Gastroesophageal sphincter (tissue), 4 donors: ENCODE results near the gene CDK18. TPM values are rescaled to one million over a fixed set of nuclear protein-coding genes. Genes with fewer than 3 reads are reported as not detected.

ENCODE experiments used
- ATAC-seq: fragments of 150-250 bp; one replicate; pipeline ENCODE4 v1.9.1; 2016; ENCODE audit warnings: mild to moderate bottlenecking, moderate library complexity
- H3K27ac ChIP-seq, 4 donors: fragments of 200-600 bp; sonication (generic) in 3 of 4; 1 replicate in 3 of 4; 2 replicates in 1 of 4; pipeline ENCODE4 v1.5.1; 2016 to 2019
- H3K27me3 ChIP-seq: fragments of 200-600 bp; sonication (generic); one replicate; pipeline ENCODE4 v1.5.1; 2019
- H3K36me3 ChIP-seq, 2 donors: fragments of 200-600 bp; sonication (generic); one replicate each; pipeline ENCODE4 v1.5.1; 2019; ENCODE audit warnings: control low read depth in 1 of 2
- H3K4me1 ChIP-seq, 3 donors: fragments of 200-600 bp; sonication (generic); 1 replicate in 2 of 3; 2 replicates in 1 of 3; pipeline ENCODE4 v1.5.1; 2016 to 2019; ENCODE audit warnings: control low read depth in 2 of 3
- H3K4me3 ChIP-seq, 2 donors: fragments of 200-600 bp; sonication (generic); one replicate each; pipeline ENCODE4 v1.5.1; 2019; ENCODE audit warnings: mild to moderate bottlenecking in 1 of 2, moderate library complexity in 1 of 2
- H3K9me3 ChIP-seq, 3 donors: fragments of 200-600 bp; sonication (generic); one replicate each; pipeline ENCODE4 v1.5.1; 2017 to 2019; ENCODE audit warnings: control low read depth in 2 of 3
- EP300 ChIP-seq: sonication (generic); formaldehyde crosslinking; IDR thresholded peaks from one replicate; pipeline ENCODE4 v1.6.1; 2017; ENCODE audit warnings: antibody characterized with exemption, mild to moderate bottlenecking
- POLR2A ChIP-seq, 2 donors: fragments of 450-650 bp; IDR thresholded peaks; one replicate each; pipeline ENCODE4 v1.6.1; 2017; ENCODE audit warnings: antibody characterized with exemption in 2 of 2, mild to moderate bottlenecking in 2 of 2, moderate library complexity in 1 of 2
- POLR2AphosphoS5 ChIP-seq: sonication (generic); formaldehyde crosslinking; IDR thresholded peaks from one replicate; pipeline ENCODE4 v1.6.1; 2017; ENCODE audit warnings: antibody characterized with exemption
- WGBS, 2 donors: methylation state at CpG; one replicate each; pipeline ENCODE4 v1.1.5; 2018; ENCODE audit warnings: low coverage in 1 of 2; 5-methylcytosine and 5-hydroxymethylcytosine counted together
- total RNA-seq, 4 donors: library from RNA; depleted of rRNA; stranded (reverse); fragments of >200 nt; gene quantifications; one replicate each; pipeline ENCODE4 v1.1.0, GENCODE V29; 2016
- TF ChIP-seq, protein P1 (sequence below), 4 experiments: fragments of 200-600 bp in 2 of 4; fragments of 450-650 bp in 2 of 4; sonication (generic) in 1 of 4; IDR thresholded peaks; one replicate each; pipeline ENCODE4 v1.5.1; 2017 to 2019; ENCODE audit warnings: antibody characterized with exemption in 4 of 4, mild to moderate bottlenecking in 2 of 4, moderate library complexity in 2 of 4

CDK18 gene
- total RNA-seq, 4 donors from 2014 or later, result 5.1 to 13.7 (median 6.3) TPM

- peaks cover 52% of the 10 kb centered on the region for H3K27me3 ChIP-seq
- H3K36me3 ChIP-seq, result no peaks in the 10 kb centered on the region
- TF ChIP-seq POLR2A (IDR thresholded peaks at IDR 0.05) (no peak), EP300 (no peak), POLR2AphosphoS5 (no peak)
- TF ChIP-seq, protein P1, sequence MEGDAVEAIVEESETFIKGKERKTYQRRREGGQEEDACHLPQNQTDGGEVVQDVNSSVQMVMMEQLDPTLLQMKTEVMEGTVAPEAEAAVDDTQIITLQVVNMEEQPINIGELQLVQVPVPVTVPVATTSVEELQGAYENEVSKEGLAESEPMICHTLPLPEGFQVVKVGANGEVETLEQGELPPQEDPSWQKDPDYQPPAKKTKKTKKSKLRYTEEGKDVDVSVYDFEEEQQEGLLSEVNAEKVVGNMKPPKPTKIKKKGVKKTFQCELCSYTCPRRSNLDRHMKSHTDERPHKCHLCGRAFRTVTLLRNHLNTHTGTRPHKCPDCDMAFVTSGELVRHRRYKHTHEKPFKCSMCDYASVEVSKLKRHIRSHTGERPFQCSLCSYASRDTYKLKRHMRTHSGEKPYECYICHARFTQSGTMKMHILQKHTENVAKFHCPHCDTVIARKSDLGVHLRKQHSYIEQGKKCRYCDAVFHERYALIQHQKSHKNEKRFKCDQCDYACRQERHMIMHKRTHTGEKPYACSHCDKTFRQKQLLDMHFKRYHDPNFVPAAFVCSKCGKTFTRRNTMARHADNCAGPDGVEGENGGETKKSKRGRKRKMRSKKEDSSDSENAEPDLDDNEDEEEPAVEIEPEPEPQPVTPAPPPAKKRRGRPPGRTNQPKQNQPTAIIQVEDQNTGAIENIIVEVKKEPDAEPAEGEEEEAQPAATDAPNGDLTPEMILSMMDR (IDR thresholded peaks at IDR 0.05), result no peak
- H3K9me3 ChIP-seq, result peaks cover 0 to 8% (median 0%) of the 10 kb centered on the region in 3 donors
- WGBS, 2 donors, result 75 to 95% methylated on average over 6 of the region's 6 CpGs
- H3K4me3 ChIP-seq, result no peak overlapping the region
- no peak for ATAC-seq
- H3K27ac ChIP-seq, result no peak overlapping the region
- H3K4me1 ChIP-seq, result no peaks in the 10 kb centered on the region
Measured at GRCh38 chr1:205470131-205470530, 34.3 kb upstream of the CDK18 start.

DNA sequence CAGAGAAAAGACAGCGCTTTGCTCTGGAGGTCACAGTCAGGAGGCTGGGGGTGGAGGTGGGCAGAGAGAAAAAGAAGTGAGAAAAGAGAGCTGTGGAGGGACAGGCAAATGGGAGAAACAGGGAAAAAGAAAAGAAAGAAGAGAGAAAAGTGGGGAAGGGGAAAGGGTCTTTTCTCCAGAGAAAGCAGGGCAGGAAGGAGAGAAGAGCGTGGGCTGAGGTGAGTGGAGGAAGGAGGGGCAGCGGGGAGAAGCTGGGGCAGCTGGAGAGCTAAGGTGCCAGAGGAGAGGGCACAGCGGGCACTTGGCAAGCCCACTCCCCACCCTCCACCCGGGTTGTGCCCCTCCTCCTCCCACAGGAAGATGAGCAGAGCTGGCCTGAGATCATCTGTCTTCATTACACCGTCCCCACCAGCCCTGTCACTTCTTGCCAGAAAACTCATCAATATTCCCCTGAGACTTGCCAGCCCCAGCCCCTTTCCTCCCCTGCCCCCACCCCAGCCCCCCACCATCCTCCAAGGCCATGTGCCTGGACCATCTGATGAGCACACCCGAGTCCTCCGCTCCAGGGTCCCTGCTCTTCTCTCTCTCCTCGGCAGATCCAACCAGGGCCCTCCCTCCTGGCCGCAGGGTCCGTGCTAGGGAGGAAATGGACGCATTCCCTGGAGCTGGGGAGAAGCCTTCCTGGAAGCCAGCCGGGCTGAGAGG, 31.6 kb upstream of the CDK18 start:
- Histone ChIP-seq H3K4me1 (peaks cover 0 to 2% (median 0%) of the 10 kb centered on the region in 3 donors), H3K27me3 (peaks cover 60% of the 10 kb centered on the region), H3K27ac (no peak overlapping the region), H3K36me3 (no peaks in the 10 kb centered on the region), H3K9me3 (peaks cover 0 to 18% (median 0%) of the 10 kb centered on the region in 3 donors), H3K4me3 (no peak overlapping the region)
- WGBS, 2 donors, result 24 to 34% methylated on average over 6 of the region's 13 CpGs
- TF ChIP-seq POLR2AphosphoS5, result no peak
- TF ChIP-seq EP300, result no peak
- TF ChIP-seq POLR2A (IDR thresholded peaks at IDR 0.05), result no peak
- TF ChIP-seq, protein P1 (IDR thresholded peaks at IDR 0.05), result no peak
- ATAC-seq, result no peak

GRCh38 chr1:205473475-205473874, 31.0 kb upstream of the CDK18 start:
- peaks cover 65% of the 10 kb centered on the region for H3K27me3 ChIP-seq
- 20% methylated on average over 4 of the region's 4 CpGs; no CpG with 5 or more reads in 1 of the 2 donors for WGBS, 2 donors
- no peak for ATAC-seq
- H3K36me3 ChIP-seq, result no peaks in the 10 kb centered on the region
- H3K27ac ChIP-seq, result no peak overlapping the region
- H3K9me3 ChIP-seq, result peaks cover 0 to 18% (median 0%) of the 10 kb centered on the region in 3 donors
- TF ChIP-seq POLR2A (IDR thresholded peaks at IDR 0.05) (no peak), POLR2AphosphoS5 (no peak)
- peaks cover 0 to 5% (median 0%) of the 10 kb centered on the region in 3 donors for H3K4me1 ChIP-seq
- no peak overlapping the region for H3K4me3 ChIP-seq

GRCh38 chr1:205473966-205474365, 30.5 kb upstream of the CDK18 start:
- peaks cover 0 to 5% (median 0%) of the 10 kb centered on the region in 3 donors for H3K4me1 ChIP-seq
- H3K4me3 ChIP-seq, result no peak overlapping the region
- no peak overlapping the region for H3K27ac ChIP-seq
- no peak for TF ChIP-seq POLR2A (IDR thresholded peaks at IDR 0.05)
- TF ChIP-seq, protein P1 (IDR thresholded peaks at IDR 0.05), result no peak
- TF ChIP-seq EP300, result no peak
- no peak for TF ChIP-seq POLR2AphosphoS5
- ATAC-seq, result no peak
- peaks cover 0 to 18% (median 0%) of the 10 kb centered on the region in 3 donors for H3K9me3 ChIP-seq
- H3K27me3 ChIP-seq, result peaks cover 67% of the 10 kb centered on the region
- 86 to 100% methylated on average over 4 to 6 of the region's 7 CpGs for WGBS, 2 donors
- H3K36me3 ChIP-seq, result no peaks in the 10 kb centered on the region

GRCh38 chr1:205474571-205474970, 29.9 kb upstream of the CDK18 start:
- WGBS, 2 donors, result 92 to 100% methylated on average over 2 to 3 of the region's 3 CpGs
- no peak for ATAC-seq
- Histone ChIP-seq H3K27me3 (peaks cover 65% of the 10 kb centered on the region), H3K36me3 (no peaks in the 10 kb centered on the region), H3K27ac (no peak overlapping the region), H3K4me3 (no peak overlapping the region), H3K4me1 (peaks cover 0 to 5% (median 0%) of the 10 kb centered on the region in 3 donors), H3K9me3 (peaks cover 0 to 18% (median 0%) of the 10 kb centered on the region in 3 donors)
- TF ChIP-seq, protein P1 (IDR thresholded peaks at IDR 0.05), result no peak
- TF ChIP-seq EP300, result no peak
- TF ChIP-seq POLR2A (IDR thresholded peaks at IDR 0.05), result no peak
- no peak for TF ChIP-seq POLR2AphosphoS5
